Upper lobe of left lung (tissue), 4 donors: ENCODE measurements around the gene UBALD1.

ENCODE experiments used
- CTCF ChIP-seq, 6 experiments: fragments of 450-650 bp in 4 of 6; fragments of 200-600 bp in 2 of 6; sonication (generic) in 2 of 6; IDR thresholded peaks; one replicate each; pipeline ENCODE4 v1.5.1; 2016 to 2019; ENCODE audit warnings: antibody characterized with exemption in 6 of 6
- POLR2A ChIP-seq, 4 donors: fragments of 450-650 bp; IDR thresholded peaks; one replicate each; pipeline ENCODE4 v1.5.1; 2016 to 2017; ENCODE audit warnings: antibody characterized with exemption in 4 of 4, mild to moderate bottlenecking in 2 of 4

DNA sequence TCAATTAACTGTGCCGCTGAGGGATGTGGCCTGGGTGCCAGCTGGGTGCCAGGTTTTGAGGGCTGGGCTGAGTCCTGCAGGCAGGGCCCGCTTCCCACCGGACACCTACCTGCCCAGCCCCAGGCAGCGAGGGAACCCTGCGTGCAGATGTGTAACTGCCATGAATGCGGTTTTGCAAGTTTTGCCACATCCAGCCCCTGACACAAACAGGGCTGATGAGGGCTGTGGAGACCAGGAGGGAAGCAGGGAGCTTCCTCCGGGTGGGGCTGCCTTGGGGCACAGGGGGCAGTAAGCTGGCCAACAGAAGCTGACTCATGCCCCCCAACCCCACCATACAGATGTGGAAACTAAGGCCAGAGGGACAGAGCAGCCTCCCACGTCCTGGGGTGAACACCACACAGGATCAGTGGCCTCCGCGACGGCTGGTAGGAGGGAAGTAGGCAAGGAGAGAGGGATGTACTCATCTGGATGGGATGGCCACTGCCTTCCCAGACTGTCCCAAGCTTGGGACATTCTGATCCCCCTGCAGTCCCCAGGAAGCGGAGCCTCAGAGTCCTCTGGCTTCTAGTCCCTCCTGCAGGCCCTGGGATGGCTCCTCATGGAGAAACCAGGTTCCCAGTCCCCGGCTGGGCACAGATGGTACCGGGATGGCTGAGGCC lies 1.6 kb downstream of the UBALD1 start:
- no peak for TF ChIP-seq POLR2A (IDR thresholded peaks at IDR 0.05)
- no peak for TF ChIP-seq CTCF (IDR thresholded peaks at IDR 0.05)
